ENCODE results near the gene ADGRA3. TPM values are rescaled to one million over a fixed set of nuclear protein-coding genes. Genes with fewer than 3 reads are reported as not detected.
"Not testable (repeated sequence)": the region's sequence is repeated elsewhere in the genome, so short reads cannot be mapped to it uniquely, and the experiment has no call there.

Gene ADGRA3
- total and polyA plus RNA-seq, 2 donors (not counting 3 experiments of a cell fraction or from before 2014, with no cell fraction given) = 17.2 to 36.2 TPM

- Histone ChIP-seq H3K4me2 (ENCODE audit: insufficient read depth, low read length) (peak overlapping the region; percentile 51), H3K27ac (ENCODE audit: insufficient read depth, low read depth, low read length) (peak overlapping the region; percentile 29), H3K4me1 (ENCODE audit: control insufficient read depth, extremely low read depth, insufficient read depth, low read length) (peaks cover 14% of the 10 kb centered on the region), H3K79me2 (ENCODE audit: control insufficient read depth, insufficient read depth, low read length) (peaks cover 20% of the 10 kb centered on the region)
- H3K36me3 ChIP-seq (ENCODE audit: control insufficient read depth in 2 of 2, extremely low read depth in 1 of 2, insufficient read depth in 2 of 2, low read length in 2 of 2); H3K4me3 ChIP-seq (replicated peaks in 1 of 3; ENCODE audit: insufficient read depth in 1 of 3, low read depth in 1 of 3, low read length in 3 of 3); H3K27me3 ChIP-seq (ENCODE audit: control insufficient read depth in 2 of 2, insufficient read depth in 2 of 2, low read length in 2 of 2); H2AFZ ChIP-seq (ENCODE audit: low read depth, low read length); H3K9ac ChIP-seq (replicated peaks; ENCODE audit: extremely low read depth, insufficient read depth, low read length); H3K9me3 ChIP-seq (replicated peaks; ENCODE audit: control insufficient read depth, insufficient read depth, low read length); DNase-seq (ENCODE audit: low read depth, low spot score); dilution Hi-C loops (cut with MboI; ENCODE audit: extremely low pct_ligation_motif_present, low sequenced_read_pairs); BruUV-seq (replicated peaks); POLR2A ChIA-PET; H4K20me1 ChIP-seq (replicated peaks; ENCODE audit: control insufficient read depth, extremely low read depth, insufficient read depth, low read length); H3K9me1 ChIP-seq (replicated peaks; ENCODE audit: control insufficient read depth, extremely low read depth, insufficient read depth, low read length): not testable (repeated sequence)
- CTCF ChIA-PET = interaction anchor here (0.9 kb wide), 1 partner anchor 30 kb away, joined by 4 read pairs; no protein-coding TSS in a partner anchor
- intact Hi-C loops (cut with micrococcal nuclease) = loop anchor here (2.0 kb wide), 1 partner anchor 40 kb away; no protein-coding TSS in a partner anchor
- peak; percentile 47 for FAIRE-seq
Measured at GRCh38 chr4:22475311-22475646, 40.6 kb downstream of the ADGRA3 start.

- no peak overlapping the region for H2AFZ ChIP-seq (ENCODE audit: low read depth, low read length)
- H3K4me2 ChIP-seq (ENCODE audit: insufficient read depth, low read length) = peak overlapping the region; percentile 51
- peak; percentile 52 for DNase-seq (ENCODE audit: low read depth, low spot score)
- H3K79me2 ChIP-seq (ENCODE audit: control insufficient read depth, insufficient read depth, low read length) = peaks cover 16% of the 10 kb centered on the region
- peak overlapping the region; percentile 29 for H3K27ac ChIP-seq (ENCODE audit: insufficient read depth, low read depth, low read length)
- peaks cover 14% of the 10 kb centered on the region for H3K4me1 ChIP-seq (ENCODE audit: control insufficient read depth, extremely low read depth, insufficient read depth, low read length)
- dilution Hi-C loops (cut with MboI; ENCODE audit: extremely low pct_ligation_motif_present, low sequenced_read_pairs) (no loop called here), intact Hi-C loops (cut with micrococcal nuclease) (loop anchor here (2.0 kb wide), 1 partner anchor 40 kb away; no protein-coding TSS in a partner anchor)
- peak; percentile 73 for FAIRE-seq
- no peaks in the 10 kb centered on the region for H3K9me3 ChIP-seq (replicated peaks; ENCODE audit: control insufficient read depth, insufficient read depth, low read length)
- TF ChIP-seq JUN (IDR thresholded peaks at IDR 0.05; ENCODE audit: borderline replicate concordance, insufficient read depth, insufficient read length, low read depth) = peak; percentile 10
- TF ChIP-seq MYC (IDR thresholded peaks at IDR 0.05; ENCODE audit: low read depth, low read length) = no peak
- TF ChIP-seq FOS (IDR thresholded peaks at IDR 0.05; ENCODE audit: borderline replicate concordance, insufficient read depth, low read length) = peak; percentile 26
- ChIA-PET CTCF (interaction anchor here (0.9 to 1.7 kb wide), 3 partner anchors 14 to 31 kb away, joined by 3 to 4 read pairs (median 3); no protein-coding TSS in a partner anchor), POLR2A (no interaction called here)
- H3K27me3 ChIP-seq (ENCODE audit: control insufficient read depth in 2 of 2, insufficient read depth in 2 of 2, low read length in 2 of 2) = no peaks in the 10 kb centered on the region
- H4K20me1 ChIP-seq (replicated peaks; ENCODE audit: control insufficient read depth, extremely low read depth, insufficient read depth, low read length) = no peaks in the 10 kb centered on the region
- TSS peak; percentile 17 for BruUV-seq (replicated peaks)
- H3K9ac ChIP-seq (replicated peaks; ENCODE audit: extremely low read depth, insufficient read depth, low read length) = no peak overlapping the region
- no peaks in the 10 kb centered on the region for H3K36me3 ChIP-seq (ENCODE audit: control insufficient read depth in 2 of 2, extremely low read depth in 1 of 2, insufficient read depth in 2 of 2, low read length in 2 of 2)
- no peak overlapping the region for H3K4me3 ChIP-seq (replicated peaks in 1 of 3; ENCODE audit: insufficient read depth in 1 of 3, low read depth in 1 of 3, low read length in 3 of 3)
- no peaks in the 10 kb centered on the region for H3K9me1 ChIP-seq (replicated peaks; ENCODE audit: control insufficient read depth, extremely low read depth, insufficient read depth, low read length)
Measured at GRCh38 chr4:22474636-22475310, 41.1 kb downstream of the ADGRA3 start.

All from endothelial cell of umbilical vein (primary cell).